Measurements from ENCODE around the gene RGS1. TPM values are rescaled to one million over a fixed set of nuclear protein-coding genes. Genes with fewer than 3 reads are reported as not detected.

Gene RGS1
- total RNA-seq, 1 experiment from 2014 or later: not detected

DNA sequence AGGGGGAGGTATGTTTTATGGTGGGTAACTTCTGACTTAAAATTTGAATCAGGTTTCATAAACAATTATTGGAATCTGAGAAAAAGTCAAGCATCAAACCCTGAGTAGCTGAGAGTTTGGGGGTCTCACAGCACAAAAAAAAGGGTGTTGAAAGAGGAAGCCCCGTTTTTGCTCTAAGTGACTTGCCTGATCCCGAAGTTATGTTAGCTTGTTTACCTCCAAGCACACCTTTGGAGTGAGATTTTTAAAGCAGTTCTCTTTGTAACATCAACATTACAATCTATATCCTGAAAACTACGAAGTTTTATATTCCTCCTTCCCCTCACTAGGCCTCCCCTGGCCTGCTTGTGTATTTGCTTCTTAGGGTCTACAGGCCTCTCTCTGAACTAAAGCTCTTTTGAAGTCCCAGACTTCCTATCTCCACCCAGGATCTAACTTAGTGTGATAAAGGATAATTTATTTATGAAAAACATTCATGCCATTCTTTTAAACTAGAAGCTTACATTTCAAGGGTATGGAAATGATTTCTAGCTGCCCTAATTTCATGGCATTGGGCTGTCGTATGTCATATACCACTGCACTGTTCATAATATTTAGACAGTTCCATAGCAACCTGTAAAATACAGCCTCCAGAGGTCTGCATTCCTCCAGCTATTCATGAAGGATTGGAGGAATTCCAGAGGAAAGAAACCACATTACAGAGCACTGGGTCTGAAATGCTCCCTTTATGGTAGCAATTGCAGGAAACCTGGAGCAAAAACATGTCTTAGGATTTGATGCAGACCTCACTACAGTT lies 36.1 kb upstream of the RGS1 start:
- H2BK15ac ChIP-seq (ENCODE audit: low read depth, low read length): no peak overlapping the region
- no peaks in the 10 kb centered on the region for H3K9me3 ChIP-seq (ENCODE audit: control insufficient read depth, low read depth, low read length)
- H3T11ph ChIP-seq (ENCODE audit: low read length): no peak overlapping the region
- no peak overlapping the region for H3K9ac ChIP-seq (ENCODE audit: extremely low read depth, insufficient read length, low read length)
- no CpG with 5 or more reads among the region's 4 CpGs for WGBS (ENCODE audit: extremely low coverage, insufficient read length, low lambda C conversion rate)
- H3K4me2 ChIP-seq (ENCODE audit: insufficient read depth, insufficient read length, low read length): no peak overlapping the region
- H3K23me2 ChIP-seq (ENCODE audit: insufficient read length, low read depth, low read length, poor library complexity, severe bottlenecking): no peaks in the 10 kb centered on the region
- H3K27me3 ChIP-seq (ENCODE audit: insufficient read depth, low read length): no peaks in the 10 kb centered on the region
- H4K20me1 ChIP-seq (ENCODE audit: control insufficient read depth, insufficient read depth, insufficient read length): no peaks in the 10 kb centered on the region
- no peak for DNase-seq
- H3K36me3 Mint-ChIP-seq (ENCODE audit: insufficient read depth in 1 of 3, low read depth in 3 of 3): peaks cover 5 to 7% (median 6%) of the 10 kb centered on the region in 3 experiments; a peak in 5 of 7 replicates
- no peaks in the 10 kb centered on the region for H3K27me3 Mint-ChIP-seq (ENCODE audit: low read depth)
- no peak overlapping the region for H2AK5ac ChIP-seq (ENCODE audit: insufficient read length, low read length)
- no peak overlapping the region for H3K23ac ChIP-seq (ENCODE audit: insufficient read length, low read depth, low read length)
- H2BK5ac ChIP-seq (ENCODE audit: insufficient read length, low read length): peak overlapping the region; percentile 72
- H3K9me3 Mint-ChIP-seq: peaks cover 0 to 3% of the 10 kb centered on the region in 2 experiments; a peak in 2 of 5 replicates
- H3K27ac Mint-ChIP-seq: peak overlapping the region; percentile 77 to 88 (median 82); a peak in 6 of 7 replicates
- H3K4me1 ChIP-seq (ENCODE audit: insufficient read depth, low read length): peaks cover 5% of the 10 kb centered on the region; the same call in 1 of the 2 replicates
- H3K4me1 Mint-ChIP-seq: peaks cover 11 to 14% of the 10 kb centered on the region in 2 experiments
- no peaks in the 10 kb centered on the region for H3K79me2 ChIP-seq (ENCODE audit: insufficient read depth, low read length)
- no peak overlapping the region for H3K4ac ChIP-seq (ENCODE audit: low read depth, low read length)
- H2BK12ac ChIP-seq (ENCODE audit: insufficient read length, low read depth, low read length): peak overlapping the region; percentile 73
- peak overlapping the region; percentile 87 for H3K27ac ChIP-seq (ENCODE audit: insufficient read length, low read depth, low read length)
- peak overlapping the region; percentile 94 for H2BK20ac ChIP-seq (ENCODE audit: low read depth, low read length, poor library complexity, severe bottlenecking)
- peak overlapping the region; percentile 69 for H4K5ac ChIP-seq (ENCODE audit: insufficient read length, low read depth, low read length)
- no peak for TF ChIP-seq CTCF (conservative IDR thresholded peaks at IDR 0.05)
- no peaks in the 10 kb centered on the region for H3K79me1 ChIP-seq (ENCODE audit: insufficient read depth, low read depth, low read length, poor library complexity, severe bottlenecking)
- H4K91ac ChIP-seq (ENCODE audit: insufficient read length, low read depth, low read length): no peak overlapping the region
- peak overlapping the region; percentile 92 for H2BK120ac ChIP-seq (ENCODE audit: low read depth, low read length, poor library complexity, severe bottlenecking)
- no peak overlapping the region for H2AFZ ChIP-seq (ENCODE audit: low read length)
- no peak overlapping the region for H4K8ac ChIP-seq (replicated peaks; ENCODE audit: insufficient read length, low read depth, low read length)
- H3K56ac ChIP-seq (ENCODE audit: insufficient read length, low read depth, low read length): no peak overlapping the region
- no peak overlapping the region; the same call in 1 of the 2 replicates for H3K14ac ChIP-seq (ENCODE audit: insufficient read depth, low read length)
- peak overlapping the region; percentile 70 for H3K18ac ChIP-seq (ENCODE audit: insufficient read length, low read depth, low read length)
- no peak overlapping the region for H3K4me3 Mint-ChIP-seq
